GM12801 (cell line): ENCODE data around the gene NRF1.

Experiments
- CTCF ChIP-seq: IDR thresholded peaks from one replicate; pipeline ENCODE4 v1.5.1; 2011; ENCODE audit warnings: control low read depth; ENCODE audit not compliant: insufficient read length; ENCODE audit errors: extremely low read depth

NRF1 gene

GRCh38 chr7:129768614-129769399 lies 157.3 kb downstream of the NRF1 start:
- TF ChIP-seq CTCF = no peak

- TF ChIP-seq CTCF = no peak
These were observed 157.9 kb downstream of the NRF1 start for GRCh38 chr7:129769400-129769774.

GRCh38 chr7:129769866-129770808 lies 158.6 kb downstream of the NRF1 start:
- no peak for TF ChIP-seq CTCF

GRCh38 chr7:129771201-129771927 lies 159.8 kb downstream of the NRF1 start:
- no peak for TF ChIP-seq CTCF

GRCh38 chr7:129771928-129772479 lies 160.5 kb downstream of the NRF1 start:
- TF ChIP-seq CTCF = no peak

GRCh38 chr7:129772646-129773280 lies 161.2 kb downstream of the NRF1 start:
- TF ChIP-seq CTCF = no peak
